Ovary (tissue), 9 donors: ENCODE results near the gene ACTG1. TPM values are rescaled to one million over a fixed set of nuclear protein-coding genes. Genes with fewer than 3 reads are reported as not detected.

Source experiments
- DNase-seq, 5 donors: peaks; one replicate each; pipeline ENCODE4 v3.0.0-alpha.2; 2019 to 2020
- H3K27ac ChIP-seq, 2 donors: fragments of 200-600 bp; one replicate each; pipeline versions ENCODE4 v1.5.1 to v1.8.0; 2019 to 2022
- H3K27me3 ChIP-seq: fragments of 200-600 bp; one replicate; pipeline ENCODE4 v1.8.0; 2022
- H3K36me3 ChIP-seq: fragments of 200-600 bp; sonication (generic); one replicate; pipeline ENCODE4 v1.5.1; 2019
- H3K4me1 ChIP-seq: one replicate; pipeline ENCODE4 v1.8.1; 2013; ENCODE audit warnings: mild to moderate bottlenecking, moderate library complexity; ENCODE audit not compliant: insufficient read depth
- H3K4me3 ChIP-seq: fragments of 200-600 bp; sonication (generic); one replicate; pipeline ENCODE4 v1.5.1; 2017
- H3K9me3 ChIP-seq, 2 donors: fragments of 200-600 bp in 1 of 2; sonication (generic) in 1 of 2; one replicate each; pipeline versions ENCODE4 v1.5.1 to v1.8.1; 2013 to 2019; ENCODE audit warnings: mild to moderate bottlenecking in 1 of 2, moderate library complexity in 1 of 2
- EP300 ChIP-seq: sonication (generic); formaldehyde crosslinking; IDR thresholded peaks from one replicate; pipeline ENCODE4 v1.6.1; 2017; ENCODE audit warnings: antibody characterized with exemption
- POLR2A ChIP-seq: fragments of 450-650 bp; IDR thresholded peaks from one replicate; pipeline ENCODE4 v1.6.1; 2017; ENCODE audit warnings: antibody characterized with exemption, mild to moderate bottlenecking, moderate library complexity
- WGBS, 3 donors: extraction: QIAGEN DNeasy Blood & Tissue Kit in 1 of 3; methylation state at CpG; one replicate each; pipeline versions ENCODE4 v1.1.5 to v1.1.7; 2013 to 2017; 5-methylcytosine and 5-hydroxymethylcytosine counted together
- intact Hi-C, 4 donors: fragments of 100-400 bp; cut with DNase I; formaldehyde crosslinking; loops; one replicate each; pipeline versions ENCODE4 v1.11.0 to v1.15.1; 2022 to 2023
- polyA plus RNA-seq, 2 donors: library from polyadenylated mRNA; stranded (reverse); fragments of 200-250 nt in 1 of 2; fragments of 350-450 nt in 1 of 2; fragmentation: Illumina TruSeq in 1 of 2; extraction: RNeasy Lipid Tissue Mini Kit (QIAGEN cat#74804) in 1 of 2; gene quantifications; one replicate each; pipeline ENCODE4 v1.2.3, GENCODE V29; 2013 to 2014
- total RNA-seq, 7 donors: library from RNA; depleted of rRNA in 2 of 7; stranded (reverse); fragments of >200 nt in 2 of 7; fragmentation: NEBNext Ultra II Directional in 3 of 7; extraction: Animal tissue kit (Norgen Biotek cat#: 25700) in 3 of 7; gene quantifications; one replicate each; pipeline versions ENCODE4 v1.1.0 to v1.2.4, GENCODE V29; 2016 to 2023
- TF ChIP-seq, protein P1 (sequence below), 3 donors: fragments of 450-650 bp in 2 of 3; fragments of 200-600 bp in 1 of 3; IDR thresholded peaks; one replicate each; pipeline versions ENCODE4 v1.5.1 to v1.8.0; 2016 to 2022; ENCODE audit warnings: antibody characterized with exemption in 3 of 3, mild to moderate bottlenecking in 1 of 3
- donor health status: DM: no; HTN: no; CAD: no; lungs with moderate emphysema.
- donor health status: DM: no; HTN: no; CAD: no.
- donor health status: Bipolar disorder and iron deficiency.
- donor health status: DM: yes; HTN: yes; CAD: no.
- donor health status: DM: no; HTN: no; CAD: no.
- donor health status: DM: yes; HTN: yes; CAD: no.

Gene ACTG1
- total and polyA plus RNA-seq, 9 donors: 1,825 to 5,681 (median 3,955) TPM

DNA sequence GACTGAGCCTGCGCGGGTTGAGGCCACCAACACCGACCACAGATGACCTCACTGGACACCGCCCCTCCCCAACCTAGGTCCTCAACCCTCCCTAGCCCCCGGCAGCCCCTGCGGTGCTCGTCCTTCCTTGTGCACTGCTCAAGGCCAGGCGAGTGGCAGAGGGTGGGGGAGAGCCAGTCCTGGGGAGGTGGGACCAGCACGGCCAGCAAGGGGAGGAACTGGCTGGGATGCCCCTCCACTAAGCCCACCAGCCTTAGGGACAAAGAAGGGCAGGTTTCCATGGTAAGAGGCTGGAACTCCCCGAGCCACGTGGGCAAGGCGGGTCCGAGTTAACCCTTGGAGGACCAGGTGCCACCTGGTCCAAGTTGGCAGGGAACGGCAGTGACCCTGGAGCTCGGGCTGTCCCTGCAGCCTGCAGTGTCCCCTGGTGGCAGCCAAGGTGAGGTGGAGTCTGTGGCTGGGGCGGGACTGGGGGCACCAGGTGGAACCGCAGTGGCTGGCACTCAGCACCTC is 24.8 kb upstream of the ACTG1 start:
- TF ChIP-seq, protein P1, sequence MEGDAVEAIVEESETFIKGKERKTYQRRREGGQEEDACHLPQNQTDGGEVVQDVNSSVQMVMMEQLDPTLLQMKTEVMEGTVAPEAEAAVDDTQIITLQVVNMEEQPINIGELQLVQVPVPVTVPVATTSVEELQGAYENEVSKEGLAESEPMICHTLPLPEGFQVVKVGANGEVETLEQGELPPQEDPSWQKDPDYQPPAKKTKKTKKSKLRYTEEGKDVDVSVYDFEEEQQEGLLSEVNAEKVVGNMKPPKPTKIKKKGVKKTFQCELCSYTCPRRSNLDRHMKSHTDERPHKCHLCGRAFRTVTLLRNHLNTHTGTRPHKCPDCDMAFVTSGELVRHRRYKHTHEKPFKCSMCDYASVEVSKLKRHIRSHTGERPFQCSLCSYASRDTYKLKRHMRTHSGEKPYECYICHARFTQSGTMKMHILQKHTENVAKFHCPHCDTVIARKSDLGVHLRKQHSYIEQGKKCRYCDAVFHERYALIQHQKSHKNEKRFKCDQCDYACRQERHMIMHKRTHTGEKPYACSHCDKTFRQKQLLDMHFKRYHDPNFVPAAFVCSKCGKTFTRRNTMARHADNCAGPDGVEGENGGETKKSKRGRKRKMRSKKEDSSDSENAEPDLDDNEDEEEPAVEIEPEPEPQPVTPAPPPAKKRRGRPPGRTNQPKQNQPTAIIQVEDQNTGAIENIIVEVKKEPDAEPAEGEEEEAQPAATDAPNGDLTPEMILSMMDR (IDR thresholded peaks at IDR 0.05): peak in 1 of 3 donors; percentile 44
- no peak for TF ChIP-seq POLR2A
- TF ChIP-seq EP300: no peak
- WGBS, 3 donors: 5 to 15% (median 9%) methylated on average over 11 to 17 of the region's 17 CpGs
- Histone ChIP-seq H3K4me3 (no peak overlapping the region), H3K4me1 (peaks cover 2% of the 10 kb centered on the region), H3K9me3 (no peaks in the 10 kb centered on the region), H3K36me3 (no peaks in the 10 kb centered on the region), H3K27me3 (no peaks in the 10 kb centered on the region), H3K27ac (no peak overlapping the region)
- intact Hi-C loops: no loop called here
- DNase-seq: no peak

- intact Hi-C loops: no loop called here
- no peak overlapping the region for H3K27ac ChIP-seq
- 3 to 5% (median 3%) methylated on average over 51 to 89 of the region's 89 CpGs for WGBS, 3 donors
- TF ChIP-seq POLR2A (no peak), EP300 (no peak)
- TF ChIP-seq, protein P1 (IDR thresholded peaks at IDR 0.05): no peak
- H3K27me3 ChIP-seq: no peaks in the 10 kb centered on the region
- H3K9me3 ChIP-seq: no peaks in the 10 kb centered on the region
- DNase-seq: no peak
- no peaks in the 10 kb centered on the region for H3K36me3 ChIP-seq
- no peak overlapping the region for H3K4me3 ChIP-seq
- peaks cover 2% of the 10 kb centered on the region for H3K4me1 ChIP-seq
Measured at GRCh38 chr17:81536299-81537290, 24.0 kb upstream of the ACTG1 start.

DNA sequence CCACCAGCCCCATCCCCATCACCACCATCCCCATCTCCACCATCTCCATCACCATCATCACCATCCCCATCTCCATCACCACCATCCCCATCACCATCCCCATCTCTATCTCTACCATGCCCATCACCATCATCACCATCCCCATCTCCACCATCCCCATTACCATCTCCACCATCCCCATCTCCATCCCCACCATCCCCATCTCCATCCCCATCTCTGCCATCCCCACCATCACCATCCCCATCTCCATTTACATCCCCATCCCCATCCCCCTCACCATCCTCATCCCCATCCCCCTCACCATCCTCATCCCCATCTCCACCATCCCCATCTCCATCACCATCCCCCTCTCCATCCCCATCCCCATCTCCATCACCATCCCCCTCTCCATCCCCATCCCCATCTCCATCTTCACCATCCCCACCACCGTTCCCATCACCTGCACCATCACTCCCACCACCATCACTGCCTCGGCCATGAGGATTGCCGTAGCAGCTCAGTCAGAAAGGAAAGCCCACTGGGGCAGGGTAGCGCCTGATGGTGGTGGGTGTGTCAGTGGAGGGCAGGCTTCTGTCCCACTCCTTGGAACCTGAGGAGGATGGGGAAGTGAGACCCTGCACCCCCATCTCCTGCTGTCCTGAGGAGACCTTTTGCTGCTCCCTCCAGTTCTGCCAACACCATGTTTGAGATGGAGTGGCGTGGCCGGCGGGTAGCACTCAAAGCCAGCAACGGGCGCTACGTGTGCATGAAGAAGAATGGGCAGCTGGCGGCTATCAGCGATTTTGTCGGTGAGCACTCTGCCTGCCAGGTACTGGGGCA is 23.1 kb upstream of the ACTG1 start:
- Histone ChIP-seq H3K27ac (no peak overlapping the region), H3K9me3 (no peaks in the 10 kb centered on the region), H3K27me3 (no peaks in the 10 kb centered on the region), H3K4me1 (peaks cover 2% of the 10 kb centered on the region), H3K36me3 (no peaks in the 10 kb centered on the region), H3K4me3 (no peak overlapping the region)
- no peak for TF ChIP-seq EP300
- no peak for DNase-seq
- 58 to 73% (median 73%) methylated on average over 13 of the region's 13 CpGs for WGBS, 3 donors
- intact Hi-C loops: no loop called here

DNA sequence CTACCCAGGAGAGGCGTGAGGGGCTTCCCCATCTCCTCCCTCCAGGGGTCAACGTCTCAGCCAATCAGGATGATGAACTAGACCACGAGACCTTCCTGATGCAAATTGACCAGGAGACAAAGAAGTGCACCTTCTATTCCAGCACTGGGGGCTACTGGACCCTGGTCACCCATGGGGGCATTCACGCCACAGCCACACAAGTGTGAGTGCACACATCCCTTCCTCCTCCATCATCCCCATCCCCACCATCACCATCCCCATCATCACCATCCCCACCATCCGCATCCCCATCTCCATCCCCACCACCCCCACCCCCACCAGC is 22.4 kb upstream of the ACTG1 start:
- intact Hi-C loops: no loop called here
- Histone ChIP-seq H3K27ac (no peak overlapping the region), H3K36me3 (no peaks in the 10 kb centered on the region), H3K4me3 (no peak overlapping the region), H3K9me3 (no peaks in the 10 kb centered on the region), H3K27me3 (no peaks in the 10 kb centered on the region), H3K4me1 (peaks cover 2% of the 10 kb centered on the region)
- WGBS, 3 donors: 79 to 92% (median 88%) methylated on average over 5 of the region's 5 CpGs
- no peak for DNase-seq
- TF ChIP-seq POLR2A: no peak
- TF ChIP-seq, protein P1 (IDR thresholded peaks at IDR 0.05): no peak
- no peak for TF ChIP-seq EP300
